ENCODE measurements around the gene ZNF358. TPM values are rescaled to one million over a fixed set of nuclear protein-coding genes. Genes with fewer than 3 reads are reported as not detected.

ZNF358 gene
- polyA plus RNA-seq, 1 experiment = 43.9 TPM

DNA sequence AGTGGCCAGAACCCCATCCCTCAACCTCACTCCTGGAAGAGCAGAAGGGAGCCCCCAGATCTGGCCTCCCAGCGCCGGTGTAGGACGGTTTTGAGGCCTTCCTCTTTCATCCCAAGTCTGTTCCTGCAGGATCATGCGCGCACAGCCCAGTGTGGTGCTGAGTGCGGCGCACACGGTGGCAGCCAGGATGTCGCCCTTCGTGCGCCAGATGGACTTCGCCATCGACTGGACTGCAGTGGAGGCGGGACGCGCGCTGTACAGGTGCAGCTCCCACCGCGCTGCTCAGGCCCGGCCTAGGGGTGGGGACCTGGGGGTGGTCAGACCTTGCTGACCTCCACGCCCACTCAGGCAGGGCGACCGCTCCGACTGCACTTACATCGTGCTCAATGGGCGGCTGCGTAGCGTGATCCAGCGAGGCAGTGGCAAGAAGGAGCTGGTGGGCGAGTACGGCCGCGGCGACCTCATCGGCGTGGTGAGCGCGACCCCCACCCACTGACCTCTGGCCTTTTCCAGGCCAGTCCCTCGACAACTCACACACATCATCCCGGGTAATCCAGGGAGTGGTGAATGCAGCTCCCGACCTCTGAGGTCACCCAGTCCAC lies 34.4 kb downstream of the ZNF358 start:
- DNase-seq (ENCODE audit: low read depth) = no peak
- ChIA-PET CTCF (interaction anchor here (0.6 to 1.6 kb wide), 2 partner anchors 18 to 473 kb away, joined by 3 to 5 read pairs; no protein-coding TSS in a partner anchor), POLR2A (no interaction called here)
- TF ChIP-seq, protein P1, sequence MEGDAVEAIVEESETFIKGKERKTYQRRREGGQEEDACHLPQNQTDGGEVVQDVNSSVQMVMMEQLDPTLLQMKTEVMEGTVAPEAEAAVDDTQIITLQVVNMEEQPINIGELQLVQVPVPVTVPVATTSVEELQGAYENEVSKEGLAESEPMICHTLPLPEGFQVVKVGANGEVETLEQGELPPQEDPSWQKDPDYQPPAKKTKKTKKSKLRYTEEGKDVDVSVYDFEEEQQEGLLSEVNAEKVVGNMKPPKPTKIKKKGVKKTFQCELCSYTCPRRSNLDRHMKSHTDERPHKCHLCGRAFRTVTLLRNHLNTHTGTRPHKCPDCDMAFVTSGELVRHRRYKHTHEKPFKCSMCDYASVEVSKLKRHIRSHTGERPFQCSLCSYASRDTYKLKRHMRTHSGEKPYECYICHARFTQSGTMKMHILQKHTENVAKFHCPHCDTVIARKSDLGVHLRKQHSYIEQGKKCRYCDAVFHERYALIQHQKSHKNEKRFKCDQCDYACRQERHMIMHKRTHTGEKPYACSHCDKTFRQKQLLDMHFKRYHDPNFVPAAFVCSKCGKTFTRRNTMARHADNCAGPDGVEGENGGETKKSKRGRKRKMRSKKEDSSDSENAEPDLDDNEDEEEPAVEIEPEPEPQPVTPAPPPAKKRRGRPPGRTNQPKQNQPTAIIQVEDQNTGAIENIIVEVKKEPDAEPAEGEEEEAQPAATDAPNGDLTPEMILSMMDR (IDR thresholded peaks at IDR 0.05; ENCODE audit: insufficient read depth, low read depth, low read length) = no peak
- Histone ChIP-seq H3K36me3 (ENCODE audit: control insufficient read depth, insufficient read depth, low read length) (peaks cover 11% of the 10 kb centered on the region), H3K4me3 (ENCODE audit: low read depth, low read length) (no peak overlapping the region), H3K27me3 (ENCODE audit: control insufficient read depth, insufficient read depth, low read length) (no peaks in the 10 kb centered on the region)

DNA sequence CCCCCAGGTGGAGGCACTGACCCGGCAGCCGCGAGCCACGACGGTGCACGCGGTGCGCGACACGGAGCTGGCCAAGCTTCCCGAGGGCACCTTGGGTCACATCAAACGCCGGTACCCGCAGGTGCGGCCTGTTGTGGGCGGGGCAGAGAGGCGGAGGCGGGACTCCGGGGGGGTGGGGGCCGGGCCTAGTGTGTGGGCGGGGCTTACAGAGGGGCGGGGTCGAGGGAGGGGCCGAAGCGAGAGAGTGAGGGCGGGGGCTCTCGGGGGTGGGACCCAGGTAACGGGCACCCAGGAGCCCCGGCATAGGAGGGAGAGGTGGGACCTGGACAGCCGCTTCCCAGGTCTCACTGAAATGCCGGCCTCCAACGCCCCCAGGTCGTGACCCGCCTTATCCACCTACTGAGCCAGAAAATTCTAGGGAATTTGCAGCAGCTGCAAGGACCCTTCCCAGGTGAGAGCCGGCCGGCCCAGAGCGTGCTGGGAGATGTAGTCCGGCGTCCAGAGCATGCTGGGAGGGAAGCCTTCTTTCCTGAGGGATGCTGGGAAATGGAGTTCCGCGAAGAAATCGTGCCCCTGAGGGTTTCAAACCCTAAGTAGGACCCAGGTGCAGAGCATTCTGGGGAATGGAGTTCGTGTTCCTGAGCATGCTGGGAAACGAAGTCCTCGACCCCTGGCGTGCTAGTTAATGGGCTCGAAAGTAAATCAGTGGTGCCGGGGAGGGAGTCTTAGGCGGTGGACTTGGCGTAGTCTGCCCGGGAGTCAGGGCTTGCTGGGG lies 35.3 kb downstream of the ZNF358 start:
- Histone ChIP-seq H3K4me3 (ENCODE audit: low read depth, low read length) (no peak overlapping the region), H3K27me3 (ENCODE audit: control insufficient read depth, insufficient read depth, low read length) (no peaks in the 10 kb centered on the region), H3K36me3 (ENCODE audit: control insufficient read depth, insufficient read depth, low read length) (peaks cover 12% of the 10 kb centered on the region)
- ChIA-PET POLR2A (no interaction called here), CTCF (interaction anchor here (0.6 to 1.6 kb wide), 2 partner anchors 17 to 472 kb away, joined by 3 to 5 read pairs; no protein-coding TSS in a partner anchor)
- DNase-seq (ENCODE audit: low read depth) = no peak
- TF ChIP-seq, protein P1 (IDR thresholded peaks at IDR 0.05; ENCODE audit: insufficient read depth, low read depth, low read length) = no peak

DNA sequence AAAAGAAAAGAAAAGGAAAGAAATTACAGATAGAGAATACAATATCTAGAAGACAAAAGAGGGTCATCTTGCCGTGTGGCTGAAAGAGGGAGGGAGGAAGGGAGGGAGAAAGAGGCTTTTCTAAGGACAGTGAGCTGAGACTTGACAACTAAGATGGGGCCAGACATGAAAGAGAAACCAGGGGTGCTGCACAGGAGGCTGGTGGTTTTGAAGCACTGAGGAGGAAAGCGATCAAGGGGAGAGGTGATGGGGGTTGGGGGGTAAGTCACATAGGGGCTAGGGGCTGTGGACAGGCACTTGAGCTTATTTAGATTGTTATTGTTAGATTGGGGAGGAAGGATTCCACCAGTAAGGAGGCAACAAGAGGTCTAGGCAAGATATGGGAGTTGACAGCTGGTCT lies 36.9 kb downstream of the ZNF358 start:
- ChIA-PET POLR2A (no interaction called here), CTCF (interaction anchor here (0.7 kb wide), 1 partner anchor 247 kb away, joined by 5 read pairs; no protein-coding TSS in a partner anchor)
- Histone ChIP-seq H3K4me3 (ENCODE audit: low read depth, low read length) (no peak overlapping the region), H3K36me3 (ENCODE audit: control insufficient read depth, insufficient read depth, low read length) (peaks cover 21% of the 10 kb centered on the region), H3K27me3 (ENCODE audit: control insufficient read depth, insufficient read depth, low read length) (no peaks in the 10 kb centered on the region)
- TF ChIP-seq, protein P1 (IDR thresholded peaks at IDR 0.05; ENCODE audit: insufficient read depth, low read depth, low read length) = no peak
- no peak for DNase-seq (ENCODE audit: low read depth)

DNA sequence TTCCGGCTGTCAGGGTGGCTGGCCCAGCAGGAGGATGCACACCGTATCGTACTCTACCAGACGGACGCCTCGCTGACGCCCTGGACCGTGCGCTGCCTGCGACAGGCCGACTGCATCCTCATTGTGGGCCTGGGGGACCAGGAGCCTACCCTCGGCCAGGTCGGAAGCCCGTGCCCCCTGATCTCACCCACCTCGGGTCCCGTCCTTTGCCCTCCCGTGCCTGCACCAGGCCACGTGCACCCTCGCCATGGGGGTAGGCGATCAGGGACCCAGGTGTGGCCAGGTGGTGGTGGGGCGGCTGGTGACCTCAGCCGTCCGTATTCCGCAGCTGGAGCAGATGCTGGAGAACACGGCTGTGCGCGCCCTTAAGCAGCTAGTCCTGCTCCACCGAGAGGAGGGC lies 38.7 kb downstream of the ZNF358 start:
- Histone ChIP-seq H3K4me3 (ENCODE audit: low read depth, low read length) (no peak overlapping the region), H3K27me3 (ENCODE audit: control insufficient read depth, insufficient read depth, low read length) (no peaks in the 10 kb centered on the region), H3K36me3 (ENCODE audit: control insufficient read depth, insufficient read depth, low read length) (peaks cover 28% of the 10 kb centered on the region)
- POLR2A ChIA-PET = no interaction called here
- CTCF ChIA-PET = interaction anchor here (0.8 kb wide), 1 partner anchor 9 kb away, joined by 3 read pairs; no protein-coding TSS in a partner anchor
- TF ChIP-seq, protein P1 (IDR thresholded peaks at IDR 0.05; ENCODE audit: insufficient read depth, low read depth, low read length) = no peak
- DNase-seq (ENCODE audit: low read depth) = no peak

All from BJ (cell line).